SIG-M5 (cell line): ENCODE results near the gene TBC1D22B.
"Not testable (repeated sequence)": the region's sequence is repeated elsewhere in the genome, so short reads cannot be mapped to it uniquely, and the experiment has no call there.

ENCODE experiments used
- DNase-seq: peaks from one replicate; lab custom pipeline; 2025; lab: John Stamatoyannopoulos, UW

The TBC1D22B gene

DNA sequence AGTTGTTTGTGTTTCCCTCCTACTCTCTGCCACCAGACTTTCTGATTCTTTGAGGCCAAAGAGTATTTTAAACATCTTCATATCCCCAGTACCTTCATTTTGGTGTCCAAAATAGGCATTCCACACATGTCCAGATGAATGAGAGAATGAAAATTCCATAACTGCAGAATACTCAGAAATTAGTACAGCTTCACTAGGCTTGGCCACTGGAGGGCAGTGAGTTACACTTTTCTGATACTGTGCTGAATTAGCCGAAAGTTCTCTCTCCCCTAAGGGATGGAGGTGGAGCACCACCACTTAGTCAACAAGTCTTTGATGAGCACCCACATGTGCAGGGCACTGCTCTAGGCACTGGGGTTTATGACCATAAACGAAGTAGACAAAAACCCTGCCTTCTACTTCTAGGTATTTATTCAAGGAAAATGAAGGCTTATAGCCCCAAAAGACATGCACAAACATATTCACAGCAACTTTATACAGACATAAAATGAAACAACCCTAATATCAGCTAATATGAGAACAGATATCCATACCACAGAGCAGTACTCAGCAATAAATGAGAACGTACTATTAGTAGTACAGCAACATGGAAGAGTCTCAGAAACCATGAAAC lies 46.4 kb downstream of the TBC1D22B start:
- DNase-seq: no peak

DNA sequence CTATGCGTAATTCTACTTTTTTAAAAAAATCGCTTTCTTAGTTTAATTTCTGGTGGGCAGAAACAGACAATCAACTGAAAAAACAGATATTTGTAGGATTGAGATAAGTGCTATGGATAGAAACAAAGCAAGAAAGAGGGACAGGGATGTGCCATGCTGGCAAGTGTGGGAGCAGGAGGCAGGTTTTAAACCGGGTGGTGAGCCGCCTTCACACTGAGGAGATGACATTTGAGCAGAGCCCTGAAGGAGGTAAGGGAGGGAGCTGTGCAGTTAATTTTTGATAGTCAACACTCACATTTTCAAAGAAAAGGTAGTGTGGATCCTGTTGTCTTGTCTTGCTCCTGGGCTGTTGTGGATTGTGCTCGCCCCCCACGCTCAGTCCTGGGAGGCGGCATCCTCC lies 47.2 kb downstream of the TBC1D22B start:
- no peak for DNase-seq

DNA sequence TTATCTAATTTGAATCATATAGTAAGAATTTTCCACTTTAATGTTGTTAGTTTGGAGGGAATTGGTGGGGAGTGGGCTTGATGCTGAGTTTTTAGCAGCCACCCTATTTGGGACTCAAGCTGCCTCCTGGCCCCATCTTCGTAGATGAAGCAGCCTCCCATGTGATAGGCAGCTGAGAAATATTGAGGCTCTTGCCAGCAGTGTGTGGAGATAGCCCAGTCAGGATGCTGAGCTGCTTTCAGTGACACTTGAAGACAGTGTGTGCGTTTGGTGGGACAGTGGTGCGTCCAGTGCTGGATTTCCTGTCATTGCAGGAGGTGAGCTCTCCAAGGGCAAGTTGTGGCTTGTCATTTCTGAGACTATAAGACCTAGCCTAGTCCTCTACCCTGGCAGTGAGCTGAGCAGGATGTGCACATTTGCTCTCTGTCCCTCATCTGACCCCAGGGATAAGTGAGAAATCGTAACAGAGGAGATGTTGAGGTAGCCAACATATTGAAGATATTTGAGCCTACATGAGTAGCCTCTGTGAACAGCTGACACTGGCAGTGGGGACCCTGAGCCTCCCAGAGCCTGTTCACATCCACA lies 48.4 kb downstream of the TBC1D22B start:
- DNase-seq: no peak

DNA sequence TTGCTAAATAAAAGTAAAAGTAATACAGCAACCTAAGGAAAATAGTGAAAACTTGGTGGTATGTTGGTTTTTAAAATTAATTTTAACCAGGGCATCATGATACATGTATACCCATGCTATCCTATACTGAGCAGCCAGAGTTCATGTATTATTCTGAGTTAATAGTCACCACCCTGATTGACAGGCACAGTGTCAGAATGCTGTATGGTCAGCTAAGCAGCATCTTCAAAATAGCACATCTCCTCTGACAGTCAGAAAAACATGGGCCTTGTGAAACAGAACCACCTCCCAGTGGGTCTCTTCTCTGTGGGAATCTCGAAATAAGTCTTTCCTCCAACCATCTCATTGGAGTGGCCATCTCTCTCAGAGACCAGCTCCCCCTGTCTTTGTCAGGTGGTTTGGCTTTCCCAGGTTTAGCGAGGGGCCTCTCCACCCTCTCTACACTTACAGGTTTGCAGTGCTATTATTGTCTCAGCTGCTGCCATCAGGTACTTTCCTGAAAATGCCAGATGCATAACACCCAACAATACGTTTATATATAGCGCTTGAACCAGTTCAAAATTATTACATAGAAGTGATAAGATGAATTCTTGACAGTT lies 49.2 kb downstream of the TBC1D22B start:
- DNase-seq: no peak

DNA sequence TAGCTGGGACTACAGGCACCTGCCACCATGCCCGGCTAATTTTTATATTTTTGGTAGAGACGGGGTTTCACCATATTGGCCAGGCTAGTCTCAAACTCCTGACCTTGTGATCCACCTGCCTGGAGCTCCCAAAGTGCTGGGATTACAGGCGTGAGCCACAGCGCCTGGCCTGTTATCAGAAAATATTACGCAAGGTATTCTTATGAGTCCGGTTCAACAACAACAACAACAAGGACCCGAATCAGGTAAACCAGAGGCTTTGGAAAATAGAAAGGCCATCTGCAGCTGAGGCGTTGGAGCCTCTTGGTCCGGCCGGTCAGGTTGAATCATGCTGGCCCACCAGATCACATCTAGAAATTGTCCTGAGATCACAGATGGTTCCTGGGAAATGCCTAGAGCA lies 49.9 kb downstream of the TBC1D22B start:
- not testable (repeated sequence) for DNase-seq

DNA sequence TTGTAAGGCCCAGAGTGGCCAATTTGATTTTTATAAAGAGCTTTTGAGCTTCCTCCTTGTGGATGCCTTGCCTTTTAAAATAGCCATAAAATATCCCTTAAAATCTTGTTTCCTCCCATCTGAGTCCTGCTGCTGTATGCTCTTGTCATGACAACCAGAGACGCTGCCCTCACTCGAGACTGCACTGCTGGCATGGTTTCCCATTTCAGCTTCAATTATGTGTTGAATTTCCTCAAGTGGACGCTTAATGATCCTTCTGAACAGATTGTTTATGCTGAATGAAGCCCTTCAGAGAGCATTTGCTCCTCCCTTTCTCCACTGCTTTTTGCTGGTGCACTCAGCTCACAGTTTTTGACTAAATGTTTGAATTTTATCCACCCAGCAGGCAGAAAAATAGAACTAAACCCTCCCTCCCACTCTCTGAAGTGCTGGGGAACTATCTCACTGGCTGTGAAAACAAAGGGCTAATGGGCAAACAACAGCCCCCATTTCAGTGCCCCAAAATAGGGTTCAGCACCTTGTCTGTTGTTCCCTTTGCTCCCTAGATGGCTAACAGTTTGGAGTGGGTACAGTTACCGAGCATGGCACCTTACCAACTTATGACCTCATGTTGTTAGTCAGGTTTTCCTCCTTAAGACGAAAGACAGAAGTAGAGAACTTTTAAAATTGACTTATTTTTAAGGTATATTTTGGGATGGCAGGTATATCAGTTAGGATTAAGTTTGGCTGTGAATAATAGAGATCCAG lies 50.7 kb downstream of the TBC1D22B start:
- no peak for DNase-seq

DNA sequence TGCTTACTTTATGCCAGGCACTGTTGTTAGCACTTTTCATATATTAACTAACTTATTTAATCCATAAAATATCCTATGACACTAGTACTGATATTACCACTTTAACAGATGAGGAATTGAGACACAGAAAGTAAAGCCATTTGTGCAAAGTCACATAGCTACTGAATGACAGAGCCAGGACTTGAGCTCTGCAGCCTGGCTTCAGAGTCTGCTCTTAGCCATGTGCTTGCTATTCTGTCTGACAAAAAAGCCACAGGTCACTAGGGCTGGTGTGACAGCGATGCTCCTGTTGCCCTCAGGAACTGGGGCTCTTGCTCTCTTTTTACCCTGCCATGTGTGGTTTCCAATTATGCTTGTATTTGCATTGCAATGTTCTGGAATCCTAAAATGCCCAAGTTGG lies 51.5 kb downstream of the TBC1D22B start:
- DNase-seq: no peak

DNA sequence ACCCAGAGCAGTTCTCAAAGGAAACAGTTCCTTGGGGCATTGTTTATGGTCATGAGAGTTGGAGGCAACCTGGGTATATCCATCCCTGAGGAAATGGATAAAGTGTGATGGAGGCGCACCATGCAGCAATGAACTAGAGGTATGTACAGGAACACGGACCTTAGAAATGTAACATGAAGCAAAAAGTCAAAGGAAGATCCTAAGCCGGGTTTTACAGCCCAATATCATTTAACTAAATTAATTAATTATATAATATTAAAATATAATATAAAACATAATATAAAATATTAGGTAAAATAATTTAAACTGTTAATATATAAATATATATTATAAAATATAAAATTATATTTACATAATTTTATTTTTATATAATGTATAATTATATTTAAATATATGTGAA lies 52.1 kb downstream of the TBC1D22B start:
- no peak for DNase-seq

DNA sequence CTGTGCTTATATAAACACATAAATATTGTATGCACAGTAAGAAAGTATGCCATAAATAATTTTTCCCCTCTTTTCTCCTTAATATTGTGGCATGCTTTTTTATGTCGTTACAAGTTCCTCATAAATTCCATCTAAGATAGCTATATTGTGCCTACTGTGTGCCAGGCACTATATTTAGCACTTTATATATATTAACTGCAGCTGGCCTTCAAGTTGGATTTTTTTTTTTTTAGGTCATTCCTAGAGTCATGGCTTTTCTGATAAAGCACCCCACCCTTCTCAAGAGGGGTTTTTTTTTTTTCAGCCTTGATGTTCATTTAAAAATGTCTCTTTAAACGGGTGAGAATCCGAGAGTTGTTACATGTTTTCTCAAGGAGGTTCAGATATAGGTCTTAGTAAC lies 53.4 kb downstream of the TBC1D22B start:
- DNase-seq: no peak

DNA sequence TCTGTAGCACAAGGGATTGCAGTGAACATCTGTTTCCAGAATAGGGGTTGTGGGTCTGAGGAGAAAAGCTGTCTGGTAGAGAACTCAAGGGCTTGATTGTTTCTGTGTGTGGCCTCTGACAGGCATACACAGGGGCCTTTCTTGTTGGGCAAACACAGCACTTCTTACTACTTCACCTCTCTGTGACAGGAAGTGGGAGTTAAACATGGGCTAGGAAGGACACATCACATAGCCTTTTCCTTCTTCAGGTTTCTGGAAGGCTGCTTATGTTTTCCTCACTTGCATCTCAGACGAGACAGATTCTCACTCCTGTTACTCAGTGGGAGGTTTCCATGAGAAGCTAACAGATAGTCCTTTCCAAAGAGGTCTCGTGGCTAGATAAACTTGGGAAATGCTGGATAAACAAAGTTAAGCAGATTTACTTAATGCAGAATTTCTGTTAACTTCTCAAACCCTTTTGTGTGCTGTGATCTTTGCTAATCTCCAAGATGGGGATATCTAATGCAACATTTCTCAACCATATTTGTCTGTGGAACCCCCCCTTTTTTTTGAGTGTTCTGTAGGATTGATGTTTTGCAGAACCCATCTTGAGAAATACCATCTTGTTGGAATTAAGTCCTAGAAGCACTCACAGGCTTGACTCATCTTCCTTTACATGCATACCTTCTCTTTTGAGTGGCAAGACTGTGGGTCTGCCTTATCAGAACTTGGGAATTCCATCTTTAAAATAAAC lies 54.3 kb downstream of the TBC1D22B start:
- DNase-seq: no peak

DNA sequence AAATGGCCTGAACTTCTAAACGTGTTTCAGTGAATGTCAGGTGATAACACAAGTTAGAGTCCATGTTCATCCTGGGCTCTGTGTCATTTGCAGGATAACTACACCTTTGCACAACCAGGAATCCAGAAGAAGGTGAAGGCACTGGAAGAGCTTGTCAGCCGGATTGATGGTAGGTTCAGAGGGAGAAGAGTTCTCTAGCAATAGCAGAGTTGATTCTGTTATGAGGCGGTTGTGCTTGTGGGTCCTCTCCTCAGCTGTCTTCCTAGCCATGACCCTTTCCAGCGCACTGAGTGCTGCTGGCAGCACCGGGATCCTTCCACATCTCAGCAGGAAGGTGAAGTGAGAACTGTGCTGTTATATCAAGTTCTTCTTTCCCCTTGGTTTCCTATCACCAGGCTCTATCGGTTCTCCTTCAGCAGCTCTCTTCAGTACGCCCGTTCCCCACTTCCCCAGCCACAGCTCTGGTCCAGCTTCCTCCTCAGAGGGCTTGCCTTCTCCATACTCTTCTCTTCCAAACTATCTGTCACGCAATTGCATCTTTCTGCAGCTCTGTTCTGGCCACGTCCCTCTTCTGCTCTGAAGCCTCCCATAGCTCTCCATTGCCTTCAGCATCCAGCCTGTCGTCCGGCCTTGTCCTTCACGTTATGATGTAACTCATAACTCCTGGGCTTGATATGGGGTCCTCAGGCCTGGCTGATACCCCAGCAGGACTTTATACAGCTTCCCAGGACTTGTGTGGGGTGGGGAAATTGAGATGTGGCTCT lies 56.3 kb downstream of the TBC1D22B start:
- DNase-seq: no peak

DNA sequence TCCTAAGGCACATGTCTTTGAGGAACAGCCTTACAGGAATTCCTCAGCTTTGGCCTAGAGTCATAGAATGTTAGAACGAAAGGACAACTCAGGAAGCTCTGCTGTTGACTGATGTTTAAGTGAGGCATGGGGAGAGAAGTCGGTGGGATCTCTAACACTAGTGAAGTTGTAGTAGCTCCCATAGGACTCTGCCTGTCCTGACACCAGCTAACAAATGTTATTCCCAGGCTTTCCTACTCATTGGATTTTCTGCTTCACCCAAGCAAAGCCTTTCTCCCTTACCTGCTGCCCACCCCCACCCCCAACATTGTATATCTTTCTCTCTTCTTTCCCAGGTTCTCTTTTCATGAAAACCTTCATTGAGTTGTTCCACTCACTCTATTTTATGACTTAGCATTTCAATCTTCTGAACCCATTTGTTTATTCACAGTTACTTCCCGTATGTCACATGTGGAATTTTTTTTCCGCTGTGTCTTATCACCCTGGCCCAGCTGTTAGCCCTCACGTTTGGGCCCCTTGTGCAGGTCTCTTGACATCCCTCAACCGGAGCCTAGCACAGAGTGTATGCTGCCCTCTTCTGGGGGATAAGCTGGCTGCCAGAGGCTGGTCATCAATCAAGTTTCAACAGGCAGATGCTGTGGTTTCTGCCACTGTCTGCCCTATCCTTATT lies 57.0 kb downstream of the TBC1D22B start:
- DNase-seq: no peak

DNA sequence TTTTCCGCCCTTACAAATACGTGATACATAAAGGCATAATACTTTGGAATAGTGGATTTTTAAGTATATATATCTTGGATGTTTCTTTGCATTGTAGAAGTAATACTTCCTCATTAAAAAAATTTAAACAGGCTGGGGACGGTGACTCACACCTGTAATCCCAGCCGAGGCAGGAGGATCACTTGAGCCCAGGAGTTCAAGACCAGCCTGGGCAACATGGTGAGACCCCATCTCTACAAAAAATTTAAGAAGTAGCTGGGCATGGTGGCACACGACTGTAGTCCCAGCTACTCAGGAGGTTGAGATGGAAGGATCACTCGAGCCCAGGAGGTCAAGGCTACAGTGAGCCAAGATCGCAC lies 57.6 kb downstream of the TBC1D22B start:
- DNase-seq: no peak

DNA sequence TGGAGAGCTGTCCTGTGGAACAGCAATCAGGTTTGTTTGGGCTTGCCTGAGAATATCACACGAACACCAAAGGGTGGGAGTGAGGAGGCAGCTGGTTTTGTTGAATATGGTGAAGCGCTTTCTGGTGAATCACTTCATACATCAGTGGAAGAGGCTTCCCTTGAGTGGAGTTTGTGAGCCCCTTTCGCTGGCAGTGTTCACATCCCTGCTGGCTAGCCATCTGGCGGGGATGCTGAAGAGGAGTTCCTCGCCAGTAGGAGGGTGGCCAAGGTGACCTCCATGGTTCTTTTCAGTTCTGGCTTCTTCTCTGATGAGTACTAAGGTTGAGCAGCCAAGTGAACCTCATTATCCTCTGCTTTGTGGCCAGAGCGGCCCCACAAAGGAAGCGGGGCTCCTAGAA lies 58.5 kb downstream of the TBC1D22B start:
- no peak for DNase-seq

DNA sequence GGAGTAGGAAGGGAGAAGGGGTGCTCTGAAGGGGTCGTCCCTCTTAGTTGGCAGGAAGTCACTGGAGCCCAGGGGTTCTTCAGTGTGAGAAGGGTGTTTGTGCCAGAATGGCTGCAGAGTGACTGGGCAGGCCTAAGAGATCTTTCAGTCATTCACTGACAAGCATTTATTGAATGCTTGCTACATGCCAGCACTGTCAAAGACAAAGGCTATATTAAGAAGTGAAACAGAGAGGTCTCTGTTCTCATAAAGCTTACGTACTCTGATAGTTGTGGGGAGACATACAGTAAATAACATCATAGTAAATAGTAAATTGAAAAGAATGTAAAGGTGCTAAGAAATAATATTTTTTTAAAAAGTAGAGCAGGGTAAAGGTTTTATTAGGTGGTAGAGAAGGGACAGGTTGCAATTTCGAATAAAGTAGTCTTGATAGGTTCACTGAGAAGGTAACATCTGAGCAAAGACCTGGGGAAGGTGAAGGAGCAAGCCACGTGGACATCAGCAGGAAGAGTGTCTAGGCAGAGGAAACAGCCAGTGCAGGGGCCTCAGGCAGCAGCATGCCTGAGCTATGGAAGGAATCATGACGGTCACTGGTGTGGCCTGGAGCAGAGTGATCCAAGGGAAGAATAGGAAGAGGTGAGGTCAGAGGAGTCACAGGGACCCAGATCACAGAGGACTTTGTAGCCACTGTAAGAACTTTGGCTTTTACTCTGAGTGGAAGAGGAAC lies 59.9 kb downstream of the TBC1D22B start:
- no peak for DNase-seq

DNA sequence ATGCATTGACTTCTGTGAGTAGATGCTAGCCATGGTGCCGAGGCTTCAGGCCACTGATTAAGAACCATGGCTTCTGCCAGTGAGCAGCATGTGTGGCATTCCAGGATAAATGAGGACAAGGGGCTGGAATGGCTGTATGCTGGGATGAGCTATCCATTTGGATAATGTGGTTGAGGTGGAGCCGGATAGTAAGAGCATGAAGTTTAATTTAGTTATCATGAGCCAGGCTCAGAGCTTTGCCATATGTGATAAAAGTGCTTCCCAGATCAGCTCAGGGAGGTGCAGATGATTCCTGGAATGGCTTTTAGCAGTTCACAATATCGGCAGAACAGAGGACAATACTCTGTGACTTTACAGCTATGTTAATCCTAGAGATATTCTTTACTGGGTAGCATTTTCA lies 61.6 kb downstream of the TBC1D22B start:
- DNase-seq: no peak

DNA sequence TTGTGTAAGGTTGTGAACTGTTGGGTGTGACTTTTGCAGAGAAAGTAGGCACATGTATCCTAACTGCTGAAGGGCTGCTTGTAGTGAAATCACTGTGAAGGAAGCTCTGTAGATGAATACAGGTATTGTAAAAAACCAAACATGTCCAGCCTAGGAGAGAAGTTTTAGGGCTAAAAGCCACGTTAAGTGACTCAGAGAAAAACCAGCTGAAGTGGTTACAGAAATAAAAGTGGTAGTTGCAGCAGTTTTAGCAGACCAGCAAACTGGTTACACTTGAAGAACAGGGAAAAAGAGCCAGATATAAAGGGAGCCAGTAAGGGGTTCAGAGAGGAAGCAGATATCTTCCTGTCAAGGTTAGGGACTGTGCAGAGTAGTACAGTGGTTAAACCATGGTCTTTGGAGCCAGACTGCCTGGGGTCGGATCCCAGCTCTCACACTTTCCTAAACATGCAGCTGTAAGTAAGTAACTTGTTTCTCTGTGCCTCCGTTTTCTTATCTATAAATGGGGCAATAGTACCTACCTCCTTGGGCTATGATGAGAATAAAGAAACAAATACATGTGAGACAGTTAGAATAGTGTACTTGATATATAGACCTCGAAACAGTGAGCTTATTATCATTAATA lies 62.4 kb downstream of the TBC1D22B start:
- no peak for DNase-seq

DNA sequence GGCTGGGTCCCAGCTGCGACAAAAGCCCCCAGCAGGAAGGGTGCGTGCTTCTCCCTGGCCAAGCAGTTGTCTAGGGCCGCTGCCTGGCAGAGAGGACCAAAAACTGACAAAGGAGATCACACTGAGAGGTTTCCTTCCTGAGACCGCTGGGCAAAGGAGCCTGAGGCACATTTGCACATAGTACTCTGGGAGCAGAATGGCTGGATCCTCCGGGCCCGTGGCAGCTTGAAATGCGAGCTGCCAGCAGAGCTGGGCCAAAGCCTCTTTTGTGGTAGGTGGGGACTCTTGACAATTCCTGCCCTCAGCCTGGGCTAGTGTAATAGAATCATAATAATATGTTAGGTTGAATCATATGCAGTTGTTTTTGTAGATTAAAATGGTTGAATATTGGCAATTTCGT lies 63.1 kb downstream of the TBC1D22B start:
- no peak for DNase-seq

DNA sequence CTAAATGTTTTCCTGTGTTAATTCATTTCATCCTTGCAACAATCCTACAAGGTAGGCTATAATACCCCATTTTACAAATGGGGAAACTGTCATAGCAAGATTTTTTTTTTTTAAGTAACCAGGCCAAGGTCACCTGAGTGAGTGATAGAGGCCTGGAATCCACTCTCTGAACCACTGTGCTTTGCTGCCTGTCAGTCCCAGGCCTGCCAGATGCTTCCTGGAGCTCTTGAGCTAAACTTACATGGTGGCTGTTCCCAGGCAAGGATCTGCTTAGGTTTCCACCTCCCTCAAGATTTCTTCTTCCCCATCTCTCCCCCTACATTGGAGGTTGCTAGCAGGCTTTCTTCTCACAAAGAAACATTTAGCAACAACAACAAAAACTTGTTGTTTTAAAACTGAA lies 63.5 kb downstream of the TBC1D22B start:
- DNase-seq: no peak
